ENCODE results near the gene RNF166.
A peak's percentile ranks its signal among the peaks of the same experiment; 100 is the strongest.

RNF166 gene

GRCh38 chr16:88650749-88651275 lies 55.4 kb downstream of the RNF166 start, which contains the start of gene CYBA:
CYBA (minus strand) TSS chr16:88651053; CDS start chr16:88651013, 40 bp downstream.
- no peak for TF ChIP-seq CTCF (IDR thresholded peaks at IDR 0.05; ENCODE audit: insufficient read depth, low read length, poor library complexity, severe bottlenecking)
- H3K27me3 ChIP-seq (replicated peaks; ENCODE audit: control insufficient read depth, insufficient read depth, low read length), result no peaks in the 10 kb centered on the region
- peak within 1 kb of the TSS; percentile 95 for H3K4me3 ChIP-seq (replicated peaks; ENCODE audit: low read depth, low read length)
- peaks cover 33% of the 10 kb centered on the region for H3K36me3 ChIP-seq (ENCODE audit: control insufficient read depth, insufficient read depth, low read length)
- peak; percentile 89 for DNase-seq (ENCODE audit: extremely low read depth, insufficient read length)

DNA sequence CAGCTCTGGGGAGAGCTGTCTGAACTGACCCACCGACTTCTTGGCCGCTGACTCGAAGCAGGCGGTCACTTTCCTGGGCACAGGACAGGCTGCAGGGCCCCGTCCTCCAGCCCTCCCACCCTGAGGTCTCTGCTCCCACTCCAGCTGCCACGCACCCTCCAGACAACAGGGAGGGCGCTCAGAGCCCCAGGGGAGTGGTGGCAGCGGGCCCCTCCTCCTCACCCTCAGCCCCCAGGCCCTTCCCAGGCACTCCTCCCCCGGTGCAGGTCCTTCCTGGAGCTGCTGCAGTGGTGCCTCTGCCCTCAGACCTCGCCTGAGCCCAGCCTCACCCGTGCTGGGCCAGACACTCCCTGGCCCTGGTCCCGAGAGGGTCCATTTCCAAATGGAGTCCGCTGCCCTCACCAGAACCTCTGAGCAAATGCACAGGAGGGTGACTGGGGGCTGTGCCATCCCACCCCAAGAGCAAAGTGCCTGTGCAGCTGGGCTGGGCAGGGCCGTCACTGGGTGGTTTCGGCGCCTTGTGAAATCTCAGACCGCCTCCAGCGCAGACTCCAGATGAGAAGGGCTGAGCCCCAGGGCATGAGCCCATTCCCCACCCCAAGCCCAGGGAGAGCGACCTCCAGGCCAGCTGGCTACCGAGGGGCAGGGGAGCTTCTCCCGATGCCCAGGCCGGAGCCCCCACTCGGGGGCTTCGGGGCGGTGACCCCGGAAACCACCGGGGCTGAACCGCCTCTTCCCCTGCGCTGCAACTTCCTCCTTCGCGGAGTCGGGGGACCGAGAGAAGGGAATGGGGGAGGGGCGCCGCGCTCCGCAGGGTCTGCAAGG lies 56.1 kb downstream of the RNF166 start:
- peak; percentile 71 for DNase-seq (ENCODE audit: extremely low read depth, insufficient read length)
- H3K27me3 ChIP-seq (replicated peaks; ENCODE audit: control insufficient read depth, insufficient read depth, low read length), result no peaks in the 10 kb centered on the region
- peak overlapping the region; percentile 95 for H3K4me3 ChIP-seq (replicated peaks; ENCODE audit: low read depth, low read length)
- no peak for TF ChIP-seq CTCF (IDR thresholded peaks at IDR 0.05; ENCODE audit: insufficient read depth, low read length, poor library complexity, severe bottlenecking)
- H3K36me3 ChIP-seq (ENCODE audit: control insufficient read depth, insufficient read depth, low read length), result peaks cover 34% of the 10 kb centered on the region

- no peak for TF ChIP-seq CTCF (IDR thresholded peaks at IDR 0.05; ENCODE audit: insufficient read depth, low read length, poor library complexity, severe bottlenecking)
- peak; percentile 25 for DNase-seq (ENCODE audit: extremely low read depth, insufficient read length)
- peaks cover 32% of the 10 kb centered on the region for H3K36me3 ChIP-seq (ENCODE audit: control insufficient read depth, insufficient read depth, low read length)
- H3K4me3 ChIP-seq (replicated peaks; ENCODE audit: low read depth, low read length), result peak overlapping the region; percentile 95
- H3K27me3 ChIP-seq (replicated peaks; ENCODE audit: control insufficient read depth, insufficient read depth, low read length), result no peaks in the 10 kb centered on the region
Measured at GRCh38 chr16:88649195-88649923, 56.8 kb downstream of the RNF166 start.

- DNase-seq (ENCODE audit: extremely low read depth, insufficient read length), result no peak
- H3K36me3 ChIP-seq (ENCODE audit: control insufficient read depth, insufficient read depth, low read length), result peaks cover 36% of the 10 kb centered on the region
Measured at GRCh38 chr16:88647178-88648070, 58.8 kb downstream of the RNF166 start.

More at GRCh38 chr16:88647178-88648070, 58.8 kb downstream of the RNF166 start:
- Histone ChIP-seq H3K27me3 (replicated peaks; ENCODE audit: control insufficient read depth, insufficient read depth, low read length) (no peaks in the 10 kb centered on the region), H3K4me3 (replicated peaks; ENCODE audit: low read depth, low read length) (no peak overlapping the region)
- TF ChIP-seq CTCF (IDR thresholded peaks at IDR 0.05; ENCODE audit: insufficient read depth, low read length, poor library complexity, severe bottlenecking), result no peak
